ENCODE results near the gene DGAT2.
"Not testable (repeated sequence)": the region's sequence is repeated elsewhere in the genome, so short reads cannot be mapped to it uniquely, and the experiment has no call there.

DGAT2 gene, protein sequence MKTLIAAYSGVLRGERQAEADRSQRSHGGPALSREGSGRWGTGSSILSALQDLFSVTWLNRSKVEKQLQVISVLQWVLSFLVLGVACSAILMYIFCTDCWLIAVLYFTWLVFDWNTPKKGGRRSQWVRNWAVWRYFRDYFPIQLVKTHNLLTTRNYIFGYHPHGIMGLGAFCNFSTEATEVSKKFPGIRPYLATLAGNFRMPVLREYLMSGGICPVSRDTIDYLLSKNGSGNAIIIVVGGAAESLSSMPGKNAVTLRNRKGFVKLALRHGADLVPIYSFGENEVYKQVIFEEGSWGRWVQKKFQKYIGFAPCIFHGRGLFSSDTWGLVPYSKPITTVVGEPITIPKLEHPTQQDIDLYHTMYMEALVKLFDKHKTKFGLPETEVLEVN

DNA sequence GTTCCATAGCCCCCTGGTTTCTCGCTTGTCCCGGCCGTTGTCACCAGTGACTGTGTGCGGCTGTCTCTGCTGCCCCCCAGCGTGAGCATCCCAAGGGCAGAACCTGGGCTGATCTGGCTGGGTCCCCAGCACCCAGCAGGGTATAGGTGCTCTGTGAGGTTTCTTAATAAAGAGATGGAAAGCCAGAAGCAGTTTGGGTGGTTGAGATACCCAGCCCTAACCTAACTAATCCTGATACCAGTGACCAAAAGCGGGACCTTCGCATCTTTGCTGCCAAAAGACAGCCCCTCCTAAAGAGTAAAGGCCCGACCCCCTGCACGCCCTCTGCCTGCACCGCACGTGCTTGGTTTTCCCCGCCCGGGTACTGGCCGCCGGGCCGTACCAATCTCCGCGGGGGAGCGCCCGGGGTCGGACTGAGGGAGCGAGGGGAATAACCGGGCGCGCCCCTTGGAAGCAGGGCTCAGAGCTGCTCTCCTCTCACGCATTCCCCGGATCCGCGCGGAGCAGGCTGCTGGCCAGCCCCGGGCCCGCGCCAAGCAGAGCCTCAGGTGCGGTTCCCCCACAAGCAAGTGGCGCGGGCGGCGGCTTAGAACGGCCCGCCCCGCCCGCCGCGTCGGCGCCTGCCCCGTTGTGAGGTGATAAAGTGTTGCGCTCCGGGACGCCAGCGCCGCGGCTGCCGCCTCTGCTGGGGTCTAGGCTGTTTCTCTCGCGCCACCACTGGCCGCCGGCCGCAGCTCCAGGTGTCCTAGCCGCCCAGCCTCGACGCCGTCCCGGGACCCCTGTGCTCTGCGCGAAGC is at the start of gene DGAT2:
Gene DGAT2 (plus strand): TSS at position 667 of the 797 bp plus-strand sequence. CDS start 214 bp downstream, outside the sequence.
- DNase-seq: peak; percentile 73

DNA sequence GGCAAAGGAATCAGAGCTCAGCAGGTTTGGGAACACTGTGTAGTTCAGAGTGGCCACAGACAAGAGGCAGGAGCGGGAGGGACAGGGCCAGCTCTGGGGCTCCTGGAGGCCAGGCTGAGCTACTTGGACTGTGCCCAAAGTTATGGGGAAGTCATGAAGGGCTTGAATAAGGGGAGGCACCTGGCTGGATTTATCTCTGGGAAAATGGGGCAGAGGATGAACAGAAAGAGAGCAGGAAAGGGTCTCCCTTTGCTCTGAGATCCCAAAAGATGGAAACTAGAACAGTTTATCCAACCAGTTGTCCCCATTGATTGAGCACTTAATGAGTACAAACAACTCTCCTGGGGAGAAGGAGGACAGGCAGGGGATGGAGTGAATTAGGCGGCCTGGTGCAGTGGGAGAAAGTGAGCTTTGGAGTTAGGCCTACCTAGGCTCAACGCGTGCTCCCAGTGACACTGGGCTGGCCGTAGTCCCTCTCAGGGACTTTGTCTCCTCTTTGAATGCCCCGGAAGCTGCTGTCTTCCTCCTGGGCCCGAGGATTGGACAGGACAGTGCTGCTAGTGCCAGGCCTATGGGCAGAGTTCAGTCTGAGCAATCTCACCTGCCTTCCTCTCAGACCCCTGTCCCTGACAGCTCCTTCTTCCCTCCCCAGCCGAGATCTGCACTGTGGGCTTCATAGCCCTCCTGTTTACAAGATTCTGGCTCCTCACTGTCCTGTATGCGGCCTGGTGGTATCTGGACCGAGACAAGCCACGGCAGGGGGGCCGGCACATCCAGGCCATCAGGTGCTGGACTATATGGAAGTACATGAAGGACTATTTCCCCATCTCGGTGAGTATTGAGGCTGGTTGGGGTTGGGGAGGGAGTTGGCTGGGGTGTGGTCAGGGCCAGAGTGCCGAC is 49.0 kb upstream of the DGAT2 start:
- no peak for DNase-seq

DNA sequence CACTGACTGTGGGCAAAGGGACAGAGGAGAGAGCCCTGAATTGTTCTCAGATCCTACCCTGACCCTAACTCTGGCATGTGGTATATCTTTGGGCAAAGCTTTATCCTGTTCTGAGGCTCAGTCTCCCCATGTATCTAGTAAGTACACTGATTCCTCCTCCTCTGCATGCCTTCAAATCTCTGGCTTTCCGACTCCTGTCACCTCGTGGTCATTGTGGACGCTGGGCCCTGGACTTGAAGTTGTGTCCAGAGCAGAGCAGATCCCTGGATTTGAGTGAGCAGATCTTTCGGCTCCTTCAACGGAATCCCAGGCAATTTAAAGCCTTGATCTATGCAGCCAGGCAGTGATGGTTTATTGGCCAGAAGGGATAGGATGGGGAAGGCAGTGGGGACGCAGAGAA is 47.9 kb upstream of the DGAT2 start:
- DNase-seq: no peak

DNA sequence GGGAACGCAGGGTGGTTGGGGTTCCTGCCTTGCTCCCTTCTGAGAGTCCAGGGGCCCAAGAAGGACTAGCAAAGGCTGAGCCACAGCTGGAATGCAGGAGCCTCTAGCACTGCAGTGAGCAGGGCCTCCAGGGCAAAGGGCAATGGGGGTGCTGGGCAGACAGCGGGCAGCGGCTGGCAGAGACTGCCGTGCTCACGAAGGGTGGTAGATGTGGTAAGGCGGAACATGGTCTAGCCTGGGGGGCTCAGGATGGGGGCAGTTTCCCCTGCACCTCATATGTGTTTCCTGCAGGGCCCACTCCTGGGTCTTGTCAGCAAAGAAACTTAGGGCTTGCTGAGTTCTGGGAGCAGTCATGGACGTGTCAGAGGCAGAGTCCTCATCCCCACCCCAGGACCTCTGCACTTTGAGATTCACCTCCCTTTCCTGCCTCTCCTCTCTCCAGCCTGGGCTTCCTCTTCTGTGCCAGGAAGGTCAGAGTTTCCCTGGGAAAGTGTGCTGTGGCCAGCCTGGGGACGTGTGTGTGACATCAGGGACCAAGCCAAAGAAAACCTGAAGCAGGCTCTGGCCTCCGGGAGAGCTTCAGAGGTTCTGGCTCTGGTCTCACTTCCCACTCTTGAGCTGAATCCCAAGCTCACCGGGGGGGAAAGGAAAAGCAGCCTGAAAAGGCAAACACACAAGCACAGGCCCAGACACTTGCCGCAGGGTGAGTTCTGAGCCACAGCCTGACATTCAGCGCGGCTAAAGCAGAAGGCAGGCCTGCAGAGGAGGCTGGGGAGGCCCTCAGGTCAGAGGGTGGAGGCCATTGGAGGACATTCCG is 46.5 kb upstream of the DGAT2 start:
- no peak for DNase-seq

DNA sequence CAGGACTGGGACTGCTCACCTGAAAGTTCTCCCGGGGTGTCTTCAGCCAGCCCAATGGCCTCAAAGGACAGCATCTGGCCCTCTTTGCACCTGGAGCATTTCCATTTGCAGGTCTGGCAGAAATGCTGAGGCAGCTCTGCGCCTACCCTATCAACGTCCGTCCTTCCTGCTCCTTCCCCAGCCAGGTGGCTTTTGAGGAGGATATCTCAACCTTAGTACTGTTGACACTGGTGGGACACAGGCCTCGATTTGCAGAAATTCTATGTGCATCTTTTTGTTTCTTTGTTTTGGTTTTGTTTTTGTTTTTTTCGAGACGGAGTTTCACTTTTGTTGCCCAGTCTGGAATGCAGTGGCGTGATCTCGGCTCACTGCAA is 45.9 kb upstream of the DGAT2 start:
- DNase-seq: no peak

DNA sequence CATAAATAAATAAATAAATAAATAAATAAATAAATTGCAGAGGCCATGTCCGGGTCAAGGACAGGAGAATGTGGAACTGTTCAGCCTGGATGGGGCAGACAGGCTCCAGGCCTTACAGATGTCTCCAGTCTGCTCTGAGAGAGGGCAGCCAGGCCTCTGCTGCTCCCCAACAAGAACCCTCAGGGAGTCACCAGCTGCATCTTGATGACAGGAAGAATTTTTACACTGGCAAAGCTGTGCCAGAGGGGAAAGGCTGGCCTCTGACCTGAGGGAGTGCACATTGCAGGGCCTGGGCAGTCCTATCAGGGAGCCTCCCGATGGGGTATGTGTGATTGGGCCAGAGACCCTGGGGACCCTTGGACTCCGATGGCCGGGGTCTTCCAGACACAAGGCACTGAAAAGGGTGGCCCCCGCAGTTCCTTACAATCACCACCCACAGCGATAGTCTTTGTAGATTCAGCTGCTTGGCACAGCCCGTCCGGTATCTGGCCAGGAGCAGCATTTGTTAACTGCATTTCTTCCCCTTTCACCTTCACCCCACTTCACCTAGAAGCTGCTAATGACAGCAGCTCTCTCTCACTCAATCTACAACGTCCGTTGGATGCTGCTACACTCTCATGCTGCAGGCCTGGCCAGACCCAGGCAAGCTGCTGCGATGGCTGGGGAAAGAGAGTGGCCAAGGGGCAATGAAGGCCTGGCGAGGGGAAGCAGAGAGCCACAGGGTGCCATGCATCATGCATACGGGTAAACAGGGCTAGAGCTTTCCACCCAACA is 42.8 kb upstream of the DGAT2 start:
- no peak for DNase-seq

DNA sequence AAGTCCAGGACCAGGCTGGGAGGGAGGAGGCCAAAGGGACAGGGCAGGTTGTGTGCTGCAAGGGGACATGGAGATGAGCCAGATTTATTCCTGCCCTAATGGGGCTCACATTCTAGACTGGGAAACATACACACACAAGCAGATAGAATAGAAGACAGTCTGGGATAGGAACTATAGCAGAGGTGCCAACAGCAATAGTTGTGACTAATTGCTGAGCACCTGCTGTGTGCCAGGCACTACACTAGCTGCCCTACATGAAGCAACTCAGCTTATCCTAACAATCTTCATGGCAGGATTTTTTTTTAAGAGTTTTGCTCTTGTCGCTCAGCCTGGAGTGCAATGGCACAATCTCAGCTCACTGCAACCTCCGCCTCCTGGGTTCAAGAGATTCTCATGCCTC is 39.6 kb upstream of the DGAT2 start:
- no peak for DNase-seq

DNA sequence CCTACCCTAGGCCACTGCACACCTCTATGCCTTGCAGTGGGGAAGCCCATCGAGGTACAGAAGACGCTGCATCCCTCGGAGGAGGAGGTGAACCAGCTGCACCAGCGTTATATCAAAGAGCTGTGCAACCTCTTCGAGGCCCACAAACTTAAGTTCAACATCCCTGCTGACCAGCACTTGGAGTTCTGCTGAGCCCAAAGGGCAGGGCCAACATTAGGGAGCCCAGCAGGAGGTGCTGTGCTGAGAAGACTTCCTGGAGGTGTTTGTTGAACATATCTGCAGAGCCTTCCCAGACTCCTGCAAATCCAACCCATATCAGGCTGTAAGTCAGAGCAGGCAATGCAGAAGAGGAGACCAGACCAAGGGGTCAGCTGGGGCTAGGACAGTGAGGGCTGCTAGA is 37.5 kb upstream of the DGAT2 start:
- no peak for DNase-seq

DNA sequence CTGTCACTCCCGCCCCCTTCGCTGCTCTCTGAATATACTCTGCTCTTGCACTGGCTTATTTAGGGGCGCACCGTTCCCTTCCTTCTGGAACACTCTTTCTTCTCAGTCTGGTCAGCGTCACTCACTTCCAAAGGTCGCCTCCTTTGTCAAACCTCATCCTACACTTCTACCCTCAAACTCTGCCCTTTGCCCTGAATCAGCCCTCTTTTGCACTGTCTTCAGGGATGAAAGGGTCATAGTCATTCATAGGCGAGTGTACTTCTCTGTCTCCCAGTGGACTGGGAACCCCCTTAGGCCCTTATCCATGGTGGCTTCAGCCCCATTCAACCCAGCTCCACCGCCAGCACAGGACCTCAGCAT is 35.5 kb upstream of the DGAT2 start:
- DNase-seq: no peak

DNA sequence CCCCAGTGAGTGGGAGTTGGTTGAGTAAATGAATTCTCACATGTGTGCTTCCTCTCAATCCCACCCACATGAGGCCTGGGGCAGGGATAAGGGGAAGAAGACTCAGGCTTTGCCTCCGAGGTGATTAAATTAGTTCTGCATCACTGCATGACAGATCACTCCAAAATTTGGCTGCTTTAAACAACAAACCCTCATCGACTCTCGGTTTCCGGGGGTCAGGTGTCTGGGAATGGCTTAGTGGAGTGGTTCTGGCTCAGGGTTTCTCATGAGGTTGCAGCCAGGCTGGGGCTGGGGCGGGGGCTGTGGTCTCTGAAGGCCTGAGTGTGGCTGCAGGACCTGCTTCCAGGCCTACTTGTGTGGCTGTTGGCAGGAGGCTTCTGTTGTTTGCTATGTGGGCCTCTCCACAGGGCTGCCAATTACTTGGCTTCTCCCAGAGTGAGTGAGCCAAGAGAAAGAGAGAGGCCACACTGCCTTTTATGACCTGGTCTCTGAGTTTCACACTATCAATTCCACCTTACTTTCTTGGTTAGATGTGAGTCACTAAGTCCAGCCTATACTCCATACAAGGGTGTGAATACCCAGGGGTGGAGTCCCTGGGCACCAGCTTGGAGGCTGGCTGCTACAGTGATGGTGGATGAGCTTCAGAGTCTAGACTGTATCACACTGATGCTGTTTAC is 35.0 kb upstream of the DGAT2 start:
- peak; percentile 30 for DNase-seq

DNA sequence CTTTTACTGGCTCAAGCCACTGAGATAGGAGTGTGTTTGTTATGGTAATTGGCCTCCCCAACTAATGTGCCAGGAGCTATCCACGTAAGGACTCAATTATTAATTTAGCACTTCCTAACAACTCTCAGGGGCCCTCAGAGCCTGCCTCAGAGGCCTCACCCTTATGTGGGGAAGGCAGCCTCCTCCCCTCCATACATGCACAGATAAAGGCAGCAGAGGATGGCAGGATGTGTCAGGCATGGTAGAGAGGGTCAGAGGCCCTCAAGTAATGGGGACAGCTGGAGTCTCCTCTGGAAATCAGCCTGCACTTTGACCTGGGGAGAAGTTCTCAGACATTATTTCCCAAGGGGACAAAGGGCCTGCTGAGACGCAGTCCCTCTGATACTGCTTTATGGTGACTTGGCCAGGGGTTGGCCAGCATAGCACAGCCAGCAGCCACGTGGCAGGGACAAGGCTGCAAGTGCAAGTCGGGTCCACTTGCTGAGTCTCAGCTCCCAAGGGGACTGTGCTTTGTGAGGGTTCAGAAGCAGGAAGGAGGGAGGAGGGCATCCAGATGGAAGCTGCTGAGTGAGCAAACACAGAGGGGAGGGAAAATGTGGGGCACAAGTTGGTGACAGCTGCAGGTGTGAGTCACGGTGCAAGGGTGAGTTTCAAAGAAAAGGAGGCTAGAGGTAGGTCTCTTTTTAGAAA is 33.9 kb upstream of the DGAT2 start:
- peak; percentile 64 for DNase-seq

DNA sequence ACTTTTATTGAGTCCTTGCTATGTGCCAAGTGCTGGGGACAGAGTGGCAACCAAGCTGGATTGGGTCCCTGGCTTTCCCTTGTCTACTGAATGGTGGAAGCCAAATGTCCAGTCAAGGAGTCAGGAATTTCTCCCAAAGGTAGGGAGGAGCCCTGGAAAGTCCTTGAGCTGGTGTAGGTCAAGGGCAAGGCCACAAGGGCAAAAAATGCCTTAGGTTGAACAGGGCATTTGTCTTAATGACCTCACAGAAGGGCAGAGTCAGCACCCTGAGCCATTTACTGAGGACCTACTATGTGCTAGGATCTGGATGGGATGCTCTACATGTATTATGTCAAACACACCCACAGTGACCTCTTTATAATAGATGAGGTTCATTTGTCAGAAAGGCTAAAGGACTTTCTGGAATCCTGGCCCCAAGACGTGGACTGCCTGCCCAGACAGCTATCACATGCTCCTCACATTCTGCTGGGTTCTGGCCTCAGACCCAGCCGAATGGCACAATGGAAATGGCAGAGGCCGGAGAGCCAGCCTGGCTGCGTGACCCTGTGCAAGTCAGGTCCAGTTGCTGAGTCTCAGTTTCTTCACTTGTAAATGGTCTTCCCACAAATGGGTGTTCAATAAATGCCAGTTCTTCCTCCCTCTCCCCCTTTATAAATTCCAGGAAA is 33.3 kb upstream of the DGAT2 start:
- DNase-seq: no peak

DNA sequence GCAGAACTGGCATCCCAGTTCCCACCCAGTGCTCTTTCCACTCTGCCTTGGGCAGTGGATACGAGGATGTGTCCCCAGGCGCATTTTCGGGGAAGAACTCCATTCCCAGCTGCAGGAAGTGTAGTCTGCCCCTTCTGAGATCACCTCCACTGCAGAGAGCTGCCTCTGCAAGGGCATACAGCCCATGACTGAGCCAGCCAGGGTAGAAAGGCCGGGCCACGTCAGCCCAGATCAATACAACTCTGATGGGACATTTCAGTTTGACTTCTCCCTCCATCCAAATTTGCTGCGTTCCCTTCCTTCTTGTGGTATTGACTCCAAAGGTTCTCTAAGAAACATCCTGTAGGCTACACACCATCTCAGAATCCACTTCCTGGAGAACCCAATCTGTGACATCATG is 31.3 kb upstream of the DGAT2 start:
- DNase-seq: no peak

DNA sequence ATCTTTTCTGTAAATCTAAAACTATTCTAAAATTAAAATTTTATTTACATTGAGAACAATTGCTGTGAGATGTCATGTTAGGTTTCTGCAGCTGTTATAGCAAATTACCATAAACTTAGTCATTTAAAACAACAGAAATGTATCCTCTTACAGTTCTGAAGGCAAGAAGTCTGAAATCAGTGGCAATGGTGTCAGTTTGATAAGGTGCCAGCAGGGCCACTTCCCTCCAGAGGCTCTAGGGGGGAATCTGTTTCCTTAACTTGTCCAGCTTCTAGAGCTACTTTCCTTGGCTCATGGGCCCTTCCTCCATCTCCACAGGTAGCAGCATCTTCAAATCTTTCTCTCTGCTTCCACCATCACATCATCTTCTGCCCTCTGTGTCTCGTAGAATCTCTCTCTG is 27.9 kb upstream of the DGAT2 start:
- no peak for DNase-seq

DNA sequence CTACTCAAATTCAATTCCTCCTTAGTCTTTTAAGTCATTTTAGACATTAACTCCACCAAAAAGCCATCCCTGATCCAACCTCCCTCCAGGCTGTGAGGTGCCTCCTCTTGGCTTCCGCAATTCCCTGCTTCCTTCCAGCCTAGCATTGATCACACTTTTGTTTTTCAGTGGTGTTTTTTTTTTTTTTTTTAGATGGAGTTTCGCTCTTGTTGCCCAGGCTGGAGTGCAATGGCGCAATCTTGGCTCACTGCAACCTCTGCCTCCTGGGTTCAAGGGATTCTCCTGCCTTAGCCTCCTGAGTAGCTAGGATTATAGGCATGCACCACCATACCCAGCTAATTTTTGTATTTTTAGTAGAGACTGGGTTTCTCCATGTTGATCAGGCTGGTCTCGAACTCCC is 25.4 kb upstream of the DGAT2 start:
- DNase-seq: not testable (repeated sequence)

DNA sequence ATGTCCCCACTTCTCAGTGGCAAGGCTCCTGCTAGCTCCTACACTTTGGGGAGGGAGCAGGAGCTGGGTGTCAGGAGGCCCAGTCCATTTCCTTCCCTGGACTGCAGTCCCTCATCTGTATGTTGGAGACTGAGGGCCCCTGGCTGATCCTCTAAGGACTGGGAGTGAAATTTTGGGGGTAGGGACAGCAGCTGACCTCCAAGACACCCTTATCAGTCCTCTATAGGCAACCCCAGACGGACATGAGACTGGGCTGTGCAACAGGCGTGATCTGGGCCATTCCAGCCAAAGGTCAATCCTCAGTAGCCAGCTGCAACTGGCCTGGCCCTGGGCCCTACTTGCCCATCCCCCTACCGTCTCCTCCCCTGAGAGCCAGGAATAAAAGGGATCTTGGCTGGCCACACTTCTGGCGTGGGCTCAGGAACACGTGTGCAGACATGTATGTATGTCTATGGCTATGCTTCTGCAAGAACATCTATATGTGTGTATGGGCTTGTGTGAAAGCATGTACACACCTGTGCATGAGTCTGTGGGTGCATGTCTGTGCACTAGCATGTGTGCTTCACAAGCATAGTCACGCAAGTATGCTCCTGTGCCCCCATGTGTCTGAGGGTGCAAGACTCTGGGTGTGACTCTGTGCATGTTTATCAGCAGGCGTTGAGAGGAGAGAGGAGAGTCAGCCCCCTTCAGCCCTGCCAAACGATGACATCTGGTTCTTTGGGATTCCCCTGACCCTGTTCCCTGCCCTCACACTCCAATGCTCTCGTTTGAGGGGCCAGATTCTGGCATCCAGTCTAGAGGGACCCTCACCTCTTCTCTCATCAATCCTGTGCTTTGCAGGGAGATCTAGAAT is 24.6 kb upstream of the DGAT2 start:
- DNase-seq: no peak

DNA sequence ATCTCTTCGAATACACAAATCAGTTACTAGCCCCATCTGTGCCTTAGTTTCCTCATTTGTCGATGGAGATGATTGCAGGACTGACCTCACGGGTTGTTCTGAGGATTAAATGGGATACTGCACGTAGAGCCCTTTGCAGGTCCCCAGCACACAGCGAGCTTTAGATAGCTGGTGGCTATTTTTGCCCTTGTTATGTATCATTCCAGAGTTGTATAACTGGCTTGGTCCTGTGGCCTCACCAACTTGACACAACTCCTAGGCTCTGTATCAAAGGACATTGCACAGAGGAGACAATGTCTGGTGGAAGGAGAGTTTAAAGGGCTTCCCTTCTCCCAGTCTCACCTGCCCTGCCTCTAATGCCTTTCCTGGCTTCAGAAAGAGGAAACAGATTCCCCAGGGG is 22.8 kb upstream of the DGAT2 start:
- no peak for DNase-seq

DNA sequence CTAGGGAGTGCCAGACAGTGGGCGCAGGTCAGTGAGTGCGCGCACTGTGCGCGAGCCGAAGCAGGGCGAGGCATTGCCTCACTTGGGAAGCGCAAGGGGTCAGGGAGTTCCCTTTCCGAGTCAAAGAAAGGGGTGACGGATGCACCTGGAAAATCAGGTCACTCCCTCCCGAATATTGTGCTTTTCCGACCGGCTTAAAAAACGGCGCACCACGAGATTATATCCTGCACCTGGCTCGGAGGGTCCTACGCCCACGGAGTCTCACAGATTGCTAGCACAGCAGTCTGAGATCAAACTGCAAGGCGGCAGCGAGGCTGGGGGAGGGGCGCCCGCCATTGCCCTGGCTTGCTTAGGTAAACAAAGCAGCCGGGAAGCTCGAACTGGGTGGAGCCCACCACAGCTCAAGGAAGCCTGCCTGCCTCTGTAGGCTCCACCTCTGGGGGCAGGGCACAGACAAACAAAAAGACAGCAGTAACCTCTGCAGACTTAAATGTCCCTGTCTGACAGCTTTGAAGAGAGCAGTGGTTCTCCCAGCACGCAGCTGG is 19.8 kb upstream of the DGAT2 start:
- DNase-seq: not testable (repeated sequence)

DNA sequence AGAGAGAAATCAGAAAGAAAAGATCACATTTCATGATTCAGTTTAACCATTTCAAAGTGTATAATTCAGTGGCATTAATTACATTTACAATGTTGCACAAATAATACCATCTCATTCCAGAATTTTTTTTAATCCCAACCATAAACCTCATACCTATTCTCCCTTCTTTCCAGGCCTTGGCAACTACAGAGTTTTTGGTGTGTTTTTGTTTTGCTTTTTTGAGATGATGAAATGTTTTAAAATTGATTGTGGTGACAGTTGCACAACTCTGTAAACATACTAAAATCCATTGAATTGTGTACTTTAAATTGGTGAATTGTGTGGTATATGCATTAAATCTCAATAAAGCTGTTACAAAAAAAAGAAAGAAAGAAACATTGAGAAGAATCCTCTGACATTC is 13.6 kb upstream of the DGAT2 start:
- DNase-seq: not testable (repeated sequence)

All from DMS153 (cell line).